ENCODE data around the gene NT5DC3. TPM values are rescaled to one million over a fixed set of nuclear protein-coding genes. Genes with fewer than 3 reads are reported as not detected.

NT5DC3 gene
- total RNA-seq, 1 donor from 2014 or later, result 4.0 TPM

- no peaks in the 10 kb centered on the region for H3K9me3 ChIP-seq
- DNase-seq (no peak), ATAC-seq (no peak)
- no peaks in the 10 kb centered on the region for H3K36me3 ChIP-seq
- H3K4me3 ChIP-seq, result no peak overlapping the region
- intact Hi-C loops (cut with DNase I), result no loop called here
- H3K27me3 ChIP-seq (ENCODE audit: low read depth), result no peaks in the 10 kb centered on the region
- no peak overlapping the region for H3K27ac ChIP-seq
- H3K4me1 ChIP-seq, result no peaks in the 10 kb centered on the region
- TF ChIP-seq, protein P1, sequence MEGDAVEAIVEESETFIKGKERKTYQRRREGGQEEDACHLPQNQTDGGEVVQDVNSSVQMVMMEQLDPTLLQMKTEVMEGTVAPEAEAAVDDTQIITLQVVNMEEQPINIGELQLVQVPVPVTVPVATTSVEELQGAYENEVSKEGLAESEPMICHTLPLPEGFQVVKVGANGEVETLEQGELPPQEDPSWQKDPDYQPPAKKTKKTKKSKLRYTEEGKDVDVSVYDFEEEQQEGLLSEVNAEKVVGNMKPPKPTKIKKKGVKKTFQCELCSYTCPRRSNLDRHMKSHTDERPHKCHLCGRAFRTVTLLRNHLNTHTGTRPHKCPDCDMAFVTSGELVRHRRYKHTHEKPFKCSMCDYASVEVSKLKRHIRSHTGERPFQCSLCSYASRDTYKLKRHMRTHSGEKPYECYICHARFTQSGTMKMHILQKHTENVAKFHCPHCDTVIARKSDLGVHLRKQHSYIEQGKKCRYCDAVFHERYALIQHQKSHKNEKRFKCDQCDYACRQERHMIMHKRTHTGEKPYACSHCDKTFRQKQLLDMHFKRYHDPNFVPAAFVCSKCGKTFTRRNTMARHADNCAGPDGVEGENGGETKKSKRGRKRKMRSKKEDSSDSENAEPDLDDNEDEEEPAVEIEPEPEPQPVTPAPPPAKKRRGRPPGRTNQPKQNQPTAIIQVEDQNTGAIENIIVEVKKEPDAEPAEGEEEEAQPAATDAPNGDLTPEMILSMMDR (IDR thresholded peaks at IDR 0.05), result no peak
Observed at GRCh38 chr12:103758310-103759089, 82.5 kb downstream of the NT5DC3 start.

DNA sequence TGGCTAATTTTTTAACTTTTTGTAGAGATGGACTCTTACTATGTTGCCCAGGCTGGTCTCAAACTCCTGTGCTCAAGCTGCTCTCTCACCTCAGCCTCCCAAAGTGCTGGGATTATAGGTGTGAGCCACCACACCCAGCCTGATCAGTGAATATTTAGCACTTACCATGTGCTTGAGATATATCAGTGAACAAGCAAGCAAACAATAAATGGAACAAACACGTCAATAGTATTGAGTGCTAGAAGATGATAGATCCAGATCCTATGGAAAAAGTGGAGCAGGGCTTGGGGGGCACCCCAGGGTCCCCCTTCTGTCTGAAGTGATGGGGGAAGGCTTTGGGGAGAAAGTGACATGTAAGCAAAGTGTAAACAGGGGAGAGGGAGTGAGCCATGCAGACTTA, 83.8 kb downstream of the NT5DC3 start:
- ATAC-seq, result no peak
- TF ChIP-seq, protein P1 (IDR thresholded peaks at IDR 0.05), result no peak

GRCh38 chr12:103756443-103756842, 84.6 kb downstream of the NT5DC3 start:
- Histone ChIP-seq H3K4me3 (no peak overlapping the region), H3K9me3 (no peaks in the 10 kb centered on the region), H3K27ac (no peak overlapping the region), H3K27me3 (ENCODE audit: low read depth) (no peaks in the 10 kb centered on the region), H3K4me1 (no peaks in the 10 kb centered on the region), H3K36me3 (no peaks in the 10 kb centered on the region)
- intact Hi-C loops (cut with DNase I), result no loop called here
- DNase-seq (no peak), ATAC-seq (no peak)
- TF ChIP-seq, protein P1 (IDR thresholded peaks at IDR 0.05), result no peak

More for the DNA sequence above, 83.8 kb downstream of the NT5DC3 start:
- no peaks in the 10 kb centered on the region for H3K9me3 ChIP-seq
- no peaks in the 10 kb centered on the region for H3K4me1 ChIP-seq
- no peak for DNase-seq
- H3K27me3 ChIP-seq (ENCODE audit: low read depth), result no peaks in the 10 kb centered on the region
- intact Hi-C loops (cut with DNase I), result no loop called here
- H3K27ac ChIP-seq, result no peak overlapping the region
- H3K4me3 ChIP-seq, result no peak overlapping the region
- no peaks in the 10 kb centered on the region for H3K36me3 ChIP-seq

DNA sequence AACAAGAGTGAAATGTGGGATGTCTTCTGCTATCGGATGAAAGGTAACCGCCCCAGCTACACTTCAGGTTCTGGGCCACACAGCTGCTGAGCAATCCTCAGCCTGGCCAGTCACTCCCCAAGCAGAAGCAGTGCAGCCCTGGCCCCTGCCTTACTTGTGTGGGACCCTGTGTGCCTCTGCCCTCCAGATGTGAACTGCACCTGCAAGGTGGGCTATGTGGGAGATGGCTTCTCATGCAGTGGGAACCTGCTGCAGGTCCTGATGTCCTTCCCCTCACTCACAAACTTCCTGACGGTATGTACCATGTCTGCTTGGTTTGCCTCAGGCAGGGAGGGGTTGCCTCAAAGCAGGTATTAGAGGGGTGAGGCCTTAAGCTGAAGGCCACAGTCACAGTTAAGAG, 85.6 kb downstream of the NT5DC3 start:
- DNase-seq (no peak), ATAC-seq (no peak)
- H3K27ac ChIP-seq, result no peak overlapping the region
- intact Hi-C loops (cut with DNase I), result no loop called here
- no peaks in the 10 kb centered on the region for H3K9me3 ChIP-seq
- no peak overlapping the region for H3K4me3 ChIP-seq
- TF ChIP-seq, protein P1 (IDR thresholded peaks at IDR 0.05), result no peak
- H3K27me3 ChIP-seq (ENCODE audit: low read depth), result no peaks in the 10 kb centered on the region
- H3K36me3 ChIP-seq, result no peaks in the 10 kb centered on the region
- no peaks in the 10 kb centered on the region for H3K4me1 ChIP-seq

- DNase-seq (no peak), ATAC-seq (no peak)
- H3K9me3 ChIP-seq, result no peaks in the 10 kb centered on the region
- no peak overlapping the region for H3K27ac ChIP-seq
- H3K36me3 ChIP-seq, result no peaks in the 10 kb centered on the region
- no peak overlapping the region for H3K4me3 ChIP-seq
- no peaks in the 10 kb centered on the region for H3K27me3 ChIP-seq (ENCODE audit: low read depth)
- TF ChIP-seq, protein P1 (IDR thresholded peaks at IDR 0.05), result no peak
- intact Hi-C loops (cut with DNase I), result no loop called here
- no peaks in the 10 kb centered on the region for H3K4me1 ChIP-seq
Observed at GRCh38 chr12:103751600-103751999, 89.4 kb downstream of the NT5DC3 start.
